NCI-H1048 (cell line): ENCODE measurements around the gene ELK3.

ENCODE experiments used
- DNase-seq: peaks from one replicate; lab custom pipeline; 2025; lab: John Stamatoyannopoulos, UW

Gene ELK3

DNA sequence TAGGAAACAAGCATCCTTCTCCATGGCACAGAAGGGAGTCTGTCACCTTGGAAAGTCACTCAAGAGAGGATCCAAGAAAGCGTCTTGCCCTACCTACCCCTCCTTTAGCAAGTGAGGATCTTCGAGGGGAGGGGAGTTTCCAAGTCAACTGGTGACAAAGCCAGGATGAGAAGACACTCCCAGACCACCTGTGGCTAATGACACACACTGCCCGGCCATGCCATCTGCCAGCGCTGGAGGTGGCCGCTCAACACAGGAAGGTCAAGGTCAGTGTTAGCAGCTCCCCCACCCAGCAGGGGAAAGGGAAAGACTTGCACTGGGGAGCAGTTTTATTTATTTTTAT lies 41.3 kb downstream of the ELK3 start:
- no peak for DNase-seq

DNA sequence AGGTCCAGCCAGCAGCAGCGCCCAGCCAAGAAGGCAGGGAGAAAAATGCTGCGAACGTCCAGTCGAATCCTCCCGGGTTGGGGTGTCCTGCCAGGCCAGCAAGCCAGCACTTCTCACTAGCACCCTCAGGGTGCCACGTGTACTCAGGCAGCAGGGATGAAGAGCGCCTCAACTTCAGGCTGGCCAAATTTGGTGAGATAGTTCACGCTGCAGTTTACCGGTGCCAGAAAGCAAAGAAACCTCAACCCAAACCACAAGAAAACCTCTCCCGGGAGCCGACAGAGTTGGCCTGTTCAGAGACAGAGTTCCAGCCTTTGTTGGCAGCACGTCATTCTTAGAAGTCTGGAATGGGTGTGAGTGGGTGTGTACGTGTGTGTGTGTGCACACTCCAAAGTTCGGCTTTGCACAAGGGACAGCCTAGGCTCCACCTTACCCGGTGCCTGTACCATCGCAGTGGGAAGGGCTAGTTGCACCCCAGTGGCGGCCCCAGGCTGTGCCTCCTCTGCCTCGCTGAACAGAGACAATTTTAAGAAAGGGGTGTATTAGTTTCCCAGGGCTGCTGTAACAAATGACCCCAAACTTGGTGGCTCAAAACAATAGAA lies 42.1 kb downstream of the ELK3 start:
- DNase-seq = no peak

- no peak for DNase-seq
Measured at GRCh38 chr12:96237035-96237434, 42.9 kb downstream of the ELK3 start.

GRCh38 chr12:96237465-96238077 lies 43.4 kb downstream of the ELK3 start:
- DNase-seq = no peak

- no peak for DNase-seq
Measured at GRCh38 chr12:96238336-96239047, 44.3 kb downstream of the ELK3 start.

DNA sequence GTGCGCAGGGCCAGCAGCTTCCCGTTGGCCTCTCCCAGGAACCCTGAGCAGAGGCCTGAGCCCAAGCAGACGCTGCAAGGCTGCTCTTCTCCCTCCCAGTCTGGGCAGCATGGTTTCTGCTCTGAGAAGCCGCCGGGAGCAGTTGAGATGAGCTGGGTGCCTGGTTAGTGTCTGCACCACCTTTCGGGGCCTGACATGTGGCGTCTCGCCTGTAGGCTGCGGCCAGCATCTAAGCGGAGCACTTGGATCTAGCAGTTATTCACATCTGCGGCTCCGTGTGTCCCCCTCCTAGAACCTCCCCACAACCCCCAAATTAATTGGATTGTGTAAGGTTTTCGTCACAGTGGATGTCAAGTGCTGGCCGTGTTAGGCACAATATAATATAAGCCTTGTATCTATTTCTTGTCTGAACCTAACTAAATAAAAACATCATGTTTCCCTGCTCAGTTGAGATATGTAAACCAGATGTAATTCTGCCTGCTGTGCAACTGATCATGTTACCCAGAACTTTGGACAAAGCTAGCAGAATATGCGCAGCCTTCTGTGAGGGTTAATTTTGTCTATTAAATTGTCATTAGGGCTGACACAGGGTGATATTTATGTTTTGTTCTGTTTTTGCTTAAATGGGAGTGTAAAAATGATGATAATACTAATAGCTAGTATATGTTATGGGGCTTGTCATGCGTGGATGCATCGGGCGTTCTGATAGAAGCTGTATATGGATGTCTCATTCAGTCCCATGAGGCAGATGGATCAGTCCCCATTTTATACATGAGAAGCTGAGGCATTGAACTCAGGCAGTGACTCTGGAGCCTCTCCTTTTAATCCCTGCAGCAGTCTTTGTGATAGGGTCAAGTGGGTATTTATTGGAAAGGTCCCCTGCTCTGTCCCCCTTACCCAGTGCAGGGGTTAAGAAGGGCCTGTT lies 45.8 kb downstream of the ELK3 start:
- DNase-seq = no peak

DNA sequence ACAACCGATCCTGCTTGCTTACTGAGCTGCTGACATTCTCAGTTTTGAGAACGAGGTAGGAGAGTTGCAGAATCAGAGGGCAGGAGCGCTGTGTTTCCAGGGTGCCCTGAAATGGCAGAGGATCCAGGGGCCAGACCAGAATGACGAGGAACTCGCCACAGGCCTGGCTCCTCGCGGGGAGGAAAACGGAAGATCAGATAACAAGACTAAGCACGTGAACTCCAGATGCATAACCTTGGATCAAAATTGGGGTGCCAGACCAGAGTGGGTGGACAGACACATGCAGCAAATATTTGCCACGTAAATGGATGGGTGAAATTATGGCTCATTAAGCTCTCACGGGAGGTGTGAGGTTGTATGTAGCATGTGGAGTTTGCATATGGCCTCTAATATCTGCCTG lies 46.5 kb downstream of the ELK3 start:
- no peak for DNase-seq

DNA sequence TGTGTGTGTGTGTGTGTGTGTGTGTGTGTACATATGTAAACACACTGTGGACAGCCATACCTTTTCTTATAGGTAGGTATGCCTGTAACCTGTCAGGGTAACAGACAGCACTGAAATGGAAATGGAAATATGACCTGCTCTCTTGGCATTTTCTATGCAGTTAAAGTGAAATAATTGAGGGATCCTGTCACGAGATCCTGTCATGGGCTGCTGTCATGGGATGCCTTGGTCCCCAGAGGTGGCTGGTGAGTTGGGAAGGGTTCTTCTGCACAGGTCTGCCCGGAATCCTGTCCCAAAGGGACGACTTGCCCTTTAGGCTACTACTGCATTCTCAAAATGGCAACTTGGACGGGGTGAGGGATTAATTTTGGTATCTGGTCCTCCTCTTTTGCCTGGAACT lies 47.3 kb downstream of the ELK3 start:
- DNase-seq = no peak

DNA sequence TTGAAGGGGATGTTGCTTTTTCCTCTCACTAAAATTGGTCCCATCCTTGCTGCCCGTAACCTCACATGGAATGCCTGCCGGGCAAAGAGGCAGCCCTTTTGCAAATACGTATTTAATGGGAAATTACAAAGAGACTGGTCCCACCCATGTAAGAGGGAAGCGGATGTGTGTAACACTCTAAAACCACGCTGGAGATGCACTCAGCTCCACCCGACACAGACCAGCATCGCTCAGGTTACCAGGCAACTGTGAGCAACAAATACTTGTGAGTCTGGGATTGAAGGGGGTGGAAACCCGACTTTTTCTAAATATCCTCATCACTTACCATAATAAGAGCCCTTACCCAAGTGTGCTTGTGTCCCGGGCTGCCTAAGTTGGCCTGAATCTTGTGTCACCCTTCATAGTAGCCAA lies 47.7 kb downstream of the ELK3 start:
- DNase-seq = no peak

DNA sequence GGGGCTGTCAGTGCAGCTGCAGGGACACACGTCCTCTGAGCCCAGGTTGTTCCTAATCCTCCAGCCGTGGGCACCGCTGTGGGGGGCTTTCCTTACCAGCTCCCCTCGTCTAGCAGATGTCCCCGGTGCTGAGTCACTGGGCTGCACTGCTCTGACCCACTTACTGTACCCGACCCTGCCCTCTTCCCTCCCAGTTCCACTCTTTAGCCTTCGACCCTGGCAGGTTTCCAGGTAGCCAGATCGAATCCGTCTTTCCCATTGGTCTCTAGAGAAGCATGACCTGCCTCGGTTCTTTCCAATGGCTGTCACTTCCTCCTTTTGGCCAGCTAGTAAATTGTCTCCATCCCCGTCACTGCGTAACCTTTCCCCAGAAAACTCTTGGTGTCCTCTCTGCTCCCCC lies 48.4 kb downstream of the ELK3 start:
- no peak for DNase-seq

DNA sequence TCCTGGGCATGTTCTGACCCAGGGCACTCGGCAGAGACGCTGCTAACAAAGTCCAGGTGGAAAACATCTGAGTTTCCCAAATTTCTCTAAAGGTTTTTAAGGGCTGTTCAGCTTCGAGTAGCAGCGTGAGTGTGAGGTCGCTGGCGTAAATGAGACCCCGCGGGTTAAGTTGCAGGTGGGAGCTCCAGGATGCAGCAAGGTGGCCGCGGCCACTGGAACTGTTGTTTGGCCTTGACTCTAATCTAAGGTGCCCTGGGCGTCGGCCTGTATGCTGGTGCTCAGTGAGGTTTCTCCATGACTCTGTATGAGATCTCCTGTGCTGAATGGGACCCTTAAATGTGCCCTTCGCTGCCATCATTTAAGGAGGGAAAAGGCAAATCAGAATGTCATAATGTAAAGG lies 50.7 kb downstream of the ELK3 start:
- no peak for DNase-seq

- no peak for DNase-seq
Measured at GRCh38 chr12:96246926-96247505, 52.8 kb downstream of the ELK3 start.

- DNase-seq = no peak
Measured at GRCh38 chr12:96247563-96247962, 53.4 kb downstream of the ELK3 start.

GRCh38 chr12:96248136-96248931 lies 54.2 kb downstream of the ELK3 start:
- DNase-seq = no peak

DNA sequence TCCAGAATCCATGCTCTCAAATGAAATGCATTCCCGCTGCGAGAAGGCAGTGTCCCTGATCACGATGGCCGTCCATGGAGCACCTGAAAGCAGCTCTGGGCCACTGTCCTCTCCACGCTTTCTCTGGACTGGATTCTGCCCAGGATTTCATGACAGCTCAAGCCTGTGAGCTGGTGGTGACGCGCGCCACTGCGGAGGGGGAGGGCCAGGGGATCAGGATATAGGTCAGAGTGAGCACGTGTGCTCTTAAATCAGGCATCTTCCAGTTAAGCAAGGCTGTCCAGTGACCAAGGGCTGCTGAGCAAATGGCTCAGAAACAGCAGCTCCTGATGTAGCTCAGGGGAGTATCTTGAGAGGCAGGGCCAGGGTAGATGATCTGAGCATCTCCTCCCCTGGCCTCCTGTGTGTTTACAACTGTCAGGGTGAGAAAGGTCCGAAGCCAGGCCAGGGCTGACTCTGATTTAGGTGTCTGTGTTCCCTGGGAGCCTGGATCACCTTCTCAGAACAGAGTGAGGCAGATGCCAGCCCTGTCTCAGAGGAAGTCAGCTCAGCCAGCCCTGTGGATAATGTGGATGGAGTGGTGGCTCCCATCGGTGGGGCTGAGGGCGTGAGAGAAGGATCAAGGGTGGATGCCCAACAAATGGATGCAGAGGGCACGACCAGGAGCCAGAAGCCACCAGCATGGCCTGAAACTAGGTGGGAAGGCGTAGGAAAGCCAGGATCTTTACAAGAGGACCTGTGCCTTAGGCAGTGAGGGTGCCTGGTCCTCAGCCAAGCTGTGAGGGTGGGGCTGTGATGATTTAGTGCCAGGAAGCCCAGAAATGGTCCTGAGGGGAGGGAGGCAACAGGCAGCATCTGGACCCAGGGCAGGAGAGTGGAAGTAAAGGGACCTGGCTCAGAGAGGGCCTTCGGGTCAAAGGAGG lies 55.3 kb downstream of the ELK3 start:
- no peak for DNase-seq

- DNase-seq = no peak
Measured at GRCh38 chr12:96250119-96250685, 56.0 kb downstream of the ELK3 start.

GRCh38 chr12:96255077-96255476 lies 60.9 kb downstream of the ELK3 start:
- no peak for DNase-seq

GRCh38 chr12:96256672-96257361 lies 62.6 kb downstream of the ELK3 start:
- DNase-seq = no peak

GRCh38 chr12:96257550-96258103 lies 63.5 kb downstream of the ELK3 start:
- no peak for DNase-seq
